HG02885 (cell line): ENCODE results near the gene MACF1.
"Not testable (repeated sequence)": the region's sequence is repeated elsewhere in the genome, so short reads cannot be mapped to it uniquely, and the experiment has no call there.

Source experiments
- ATAC-seq: cut with Tn5 transposase; IDR thresholded peaks from one replicate; pipeline ENCODE4 v1.9.1; 2021; ENCODE audit warnings: mild to moderate bottlenecking; ENCODE audit not compliant: unreplicated experiment, poor library complexity

The MACF1 gene

DNA sequence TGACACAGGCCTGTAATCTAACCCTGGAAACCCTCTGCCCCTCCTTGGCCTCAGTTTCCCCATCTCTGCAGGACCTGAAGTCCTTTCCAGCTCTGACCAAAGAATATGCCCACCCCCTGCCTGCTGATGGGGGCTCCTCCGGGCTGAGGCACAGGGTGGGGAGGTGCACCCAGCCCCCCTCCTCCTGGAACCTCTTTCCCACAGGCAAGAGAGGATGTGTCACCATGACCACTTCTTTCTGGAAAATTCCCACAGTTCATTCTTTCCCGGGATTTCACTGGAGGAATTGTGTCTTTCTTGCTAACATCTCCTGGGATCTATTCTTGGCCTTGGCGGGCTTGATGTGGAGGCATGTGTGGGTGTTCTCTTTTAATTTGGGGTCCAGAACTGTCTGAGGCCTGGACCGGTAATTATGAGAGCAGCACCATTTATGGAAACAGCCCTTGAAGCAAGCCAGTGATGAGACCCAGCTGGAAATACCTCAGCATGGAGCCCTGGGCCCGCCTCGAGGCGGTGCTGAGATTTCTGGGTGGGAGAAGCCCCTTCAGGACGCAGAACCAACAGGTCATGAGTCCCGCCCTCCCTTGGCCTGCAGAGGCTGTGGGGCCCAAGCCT is 293.7 kb downstream of the MACF1 start:
- ATAC-seq = not testable (repeated sequence)

DNA sequence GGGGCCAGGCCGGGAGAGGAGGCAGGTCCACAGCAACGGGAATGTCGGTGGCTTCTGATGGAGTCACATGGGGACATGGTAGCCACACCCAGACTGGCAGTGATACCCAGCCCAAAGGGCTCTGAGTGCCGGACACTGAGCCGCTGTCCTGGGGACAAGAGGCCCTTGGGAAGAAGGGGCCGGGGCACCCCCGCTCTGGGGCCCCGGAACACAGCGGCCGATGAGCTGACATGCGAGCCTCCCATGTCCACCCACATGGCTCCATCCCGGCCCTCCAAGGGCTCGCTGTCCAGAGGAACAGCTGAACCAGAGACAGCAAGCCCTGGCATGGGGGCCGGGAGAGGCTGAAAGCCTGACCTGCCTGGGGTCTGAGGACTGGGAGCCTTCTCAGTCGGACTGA is 294.3 kb downstream of the MACF1 start:
- not testable (repeated sequence) for ATAC-seq

DNA sequence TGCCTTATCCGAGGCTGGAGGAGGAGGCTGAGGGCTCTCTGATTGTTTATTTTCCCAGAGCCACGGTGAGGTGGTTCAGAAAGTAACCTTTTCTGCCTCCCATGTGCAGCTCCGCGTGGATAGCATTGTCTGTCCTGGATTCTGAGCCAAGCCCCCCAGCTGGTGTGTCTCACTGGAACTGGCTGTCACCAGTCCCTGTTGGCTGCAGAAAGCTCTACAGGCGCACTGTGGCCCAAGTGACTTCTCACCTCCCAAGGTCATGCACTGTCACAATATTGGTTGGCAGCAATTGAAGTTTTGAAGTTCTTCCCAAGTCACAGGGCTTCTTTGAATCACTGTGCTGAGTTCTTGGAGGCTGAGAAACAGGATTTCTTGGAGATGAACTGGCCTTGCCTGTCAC is 295.2 kb downstream of the MACF1 start:
- ATAC-seq = no peak

DNA sequence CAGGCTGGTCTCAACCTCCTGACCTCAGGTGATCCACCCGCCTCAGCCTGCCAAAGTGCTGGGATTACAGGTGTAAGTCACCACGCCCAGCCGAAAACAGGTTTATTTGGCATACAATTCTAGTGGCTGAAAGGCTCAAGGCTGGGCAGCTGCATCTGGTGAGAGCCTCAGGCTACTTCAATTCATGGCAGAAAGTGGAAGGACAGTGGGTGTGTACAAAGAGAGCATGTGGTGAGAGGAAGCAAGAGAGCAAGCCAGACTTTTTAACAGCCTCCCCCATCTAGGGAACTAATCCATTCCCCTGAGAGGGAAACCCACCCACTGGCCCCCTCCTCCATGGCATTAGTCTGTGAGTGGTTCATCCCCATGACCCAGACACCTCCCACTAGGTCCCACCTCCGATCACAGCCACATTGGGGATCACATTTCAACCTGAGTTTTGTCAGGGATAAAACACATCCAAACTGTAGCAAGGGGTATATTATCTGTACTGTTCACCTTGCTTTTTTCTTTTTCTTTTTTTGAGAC is 296.4 kb downstream of the MACF1 start:
- no peak for ATAC-seq

DNA sequence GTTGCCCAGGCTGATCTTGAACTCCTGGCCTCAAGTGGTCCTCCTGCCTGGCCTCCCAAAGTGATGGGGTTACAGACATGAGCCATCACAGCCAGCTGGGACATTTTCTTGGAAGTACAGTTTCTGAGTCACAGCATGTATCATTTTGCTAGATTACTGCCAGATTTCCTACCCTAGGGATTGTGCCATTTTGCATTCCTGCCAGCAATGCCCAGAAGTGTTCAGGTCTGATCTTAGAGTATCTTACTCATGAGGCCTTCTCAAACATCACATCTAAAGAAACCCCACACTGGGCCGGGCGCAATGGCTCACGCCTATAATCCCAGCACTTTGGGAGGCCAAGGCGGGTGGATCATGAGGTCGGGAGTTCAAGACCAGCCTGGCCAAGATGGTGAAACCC is 297.2 kb downstream of the MACF1 start:
- no peak for ATAC-seq

DNA sequence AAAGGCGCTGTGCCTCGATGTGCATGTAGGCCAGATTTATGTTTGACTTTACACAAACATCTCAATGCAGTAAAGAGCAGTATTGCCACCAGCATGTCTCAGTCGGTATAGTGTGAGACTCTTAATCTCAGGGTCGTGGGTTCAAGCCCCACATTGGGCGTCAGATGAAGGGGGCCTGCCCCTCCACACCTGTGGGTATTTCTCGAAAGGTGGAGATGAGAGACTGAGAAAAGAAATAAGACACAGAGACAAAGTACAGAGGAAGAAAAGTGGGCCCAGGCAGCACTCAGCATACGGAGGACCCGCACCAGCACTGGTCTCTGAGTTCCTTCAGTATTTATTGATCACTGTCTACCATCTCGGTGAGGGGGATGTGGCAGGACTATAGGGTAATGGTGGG is 299.9 kb downstream of the MACF1 start:
- not testable (repeated sequence) for ATAC-seq

DNA sequence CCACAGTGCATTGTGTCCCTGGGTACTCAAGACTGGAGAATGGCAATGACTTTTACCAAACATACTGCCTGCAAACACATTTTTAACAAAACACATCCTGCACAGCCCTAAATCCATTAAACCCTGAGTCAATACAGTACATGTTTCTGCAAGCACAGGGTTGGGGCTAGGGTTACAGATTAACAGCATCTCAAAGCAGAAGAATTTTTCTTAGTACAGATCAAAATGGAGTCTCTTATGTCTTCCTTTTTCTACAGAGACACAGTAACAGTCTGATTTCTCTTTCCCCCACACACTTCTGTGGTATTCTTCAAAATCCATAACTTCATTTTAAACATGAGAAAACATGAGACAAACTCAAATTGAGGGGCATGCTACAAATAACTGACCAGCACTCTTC is 300.8 kb downstream of the MACF1 start:
- no peak for ATAC-seq

DNA sequence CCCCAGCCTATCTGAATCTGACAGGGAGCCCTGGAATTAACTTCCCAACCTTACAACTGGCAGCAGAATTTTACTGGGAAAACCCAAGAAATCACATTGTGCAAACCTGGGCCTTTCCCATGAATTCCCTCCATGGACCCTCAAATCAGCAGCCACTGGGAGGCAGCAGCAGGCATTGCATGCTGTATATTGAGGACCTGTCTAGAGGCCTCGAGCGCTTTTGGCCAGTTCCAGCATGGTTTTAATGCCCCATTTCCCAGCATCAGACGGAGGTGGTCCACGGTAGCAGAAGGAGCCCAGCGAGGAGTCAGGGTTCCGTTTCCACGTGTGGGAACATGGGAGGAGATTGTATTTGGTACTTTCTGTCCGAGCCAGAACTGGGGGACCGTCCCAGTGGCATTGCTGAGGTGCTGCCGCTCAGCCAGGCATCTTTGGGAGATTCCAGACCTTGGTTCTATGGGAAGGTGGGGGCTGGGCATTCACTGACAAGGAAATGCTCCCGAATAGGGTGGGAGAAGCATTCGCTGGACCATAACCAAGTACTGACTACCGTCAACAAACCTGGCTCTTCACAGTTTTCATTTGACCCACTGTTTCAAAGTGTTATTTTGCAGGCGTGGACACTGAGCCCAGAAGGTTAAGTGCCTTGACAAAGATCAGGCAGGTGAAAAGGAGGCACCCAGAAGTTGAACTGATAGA is 302.9 kb downstream of the MACF1 start:
- ATAC-seq = no peak

DNA sequence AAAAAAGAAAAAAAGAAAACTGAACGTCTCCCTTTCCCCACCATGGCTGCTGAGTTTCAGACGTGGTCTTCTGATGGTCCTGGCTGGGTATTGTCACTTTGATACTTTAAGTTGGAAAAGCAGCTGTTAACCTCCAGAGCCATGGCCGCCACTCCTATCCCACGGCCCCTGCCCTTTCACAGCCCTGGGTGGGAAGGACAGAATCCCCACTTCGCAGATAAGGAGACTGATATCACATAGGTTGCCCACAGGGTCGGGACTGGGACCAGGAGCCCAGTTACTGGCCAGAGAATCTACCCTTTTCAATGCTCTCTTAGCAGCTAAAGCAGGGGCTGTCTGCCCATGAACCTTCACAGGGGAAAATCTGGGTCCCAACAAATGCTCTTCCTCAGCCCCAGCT is 303.8 kb downstream of the MACF1 start:
- no peak for ATAC-seq

DNA sequence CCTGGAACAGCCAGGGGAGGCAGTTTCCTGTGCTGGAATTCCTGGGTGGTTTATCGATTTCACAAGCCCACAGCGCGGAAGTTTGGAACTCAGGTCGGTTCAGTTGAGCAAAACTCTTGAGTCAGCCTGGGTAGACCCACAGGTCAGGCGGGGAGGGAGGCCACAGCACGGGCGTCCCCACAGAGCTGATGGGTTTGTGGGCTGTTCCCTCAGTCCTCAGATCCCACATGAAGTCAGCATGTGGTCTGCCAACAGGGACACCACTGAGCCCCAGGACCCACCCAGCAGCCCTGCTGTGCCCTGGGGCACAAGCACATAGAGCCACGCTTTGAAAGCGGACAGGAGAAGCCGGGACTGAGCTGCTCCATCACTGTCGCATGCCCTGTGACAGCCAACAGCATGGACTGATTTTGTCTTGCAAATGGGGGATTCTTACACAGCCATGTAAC is 304.4 kb downstream of the MACF1 start:
- peak; percentile 22 for ATAC-seq

DNA sequence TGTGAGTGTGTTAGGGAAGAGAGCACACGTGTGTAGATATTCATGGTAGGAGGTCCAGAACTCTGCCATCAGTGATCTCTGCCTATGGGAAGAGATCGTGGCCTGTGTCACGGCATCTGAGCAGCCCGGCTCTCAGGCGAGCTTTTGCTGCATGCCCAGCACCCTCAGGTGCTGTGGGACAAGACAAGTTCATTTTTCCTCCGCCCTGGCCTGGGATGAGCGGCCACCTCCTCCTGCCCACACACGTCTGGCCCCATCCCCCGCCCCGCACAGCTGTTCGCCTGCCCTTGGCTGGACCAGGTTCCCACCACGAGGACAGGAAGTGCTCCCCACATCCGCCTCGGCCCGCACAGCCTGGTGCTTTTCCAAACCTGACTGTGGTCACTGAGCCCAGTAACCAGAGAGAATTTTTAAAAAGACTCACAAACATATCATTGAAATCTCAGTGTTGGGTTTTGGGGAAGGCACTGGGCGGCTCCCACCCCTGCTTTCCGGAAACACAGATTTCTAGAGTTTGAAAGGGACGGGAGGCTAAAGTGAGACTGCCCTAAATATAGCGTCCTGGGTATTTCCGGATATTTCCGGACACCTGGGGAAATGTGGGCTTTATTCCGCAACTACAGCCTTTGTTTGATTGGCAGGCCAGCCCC is 305.0 kb downstream of the MACF1 start:
- ATAC-seq = peak; percentile 65

DNA sequence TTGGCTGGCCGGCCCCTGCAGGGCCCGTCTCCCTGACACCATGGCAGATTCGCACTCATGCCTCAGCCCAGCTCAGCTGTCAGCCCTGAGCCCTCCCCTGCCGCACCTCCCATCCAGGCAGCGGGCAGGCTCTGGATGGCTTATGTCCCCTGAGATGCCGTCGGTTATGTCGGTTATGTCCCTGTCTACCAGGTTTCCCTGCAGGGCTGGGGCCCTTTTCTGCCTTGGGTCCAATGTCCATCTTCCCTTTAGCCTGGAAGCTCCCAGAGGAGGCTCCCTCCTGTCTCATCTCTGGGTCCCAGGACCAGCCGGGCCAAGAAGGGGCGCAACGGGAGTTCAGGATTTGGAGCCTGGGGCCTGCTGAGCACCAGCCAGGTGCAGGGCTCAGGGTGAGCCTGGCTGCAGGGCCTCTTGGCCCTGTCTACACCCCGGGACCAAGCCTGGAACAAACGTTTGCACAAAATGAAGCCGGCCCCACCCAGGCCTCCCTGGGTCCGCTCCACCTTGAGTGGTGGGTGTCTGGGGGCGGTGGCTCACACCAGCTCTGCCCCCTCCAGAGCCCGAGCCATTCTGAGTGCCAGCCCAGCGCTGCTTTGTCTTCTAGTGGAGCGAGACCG is 306.2 kb downstream of the MACF1 start:
- not testable (repeated sequence) for ATAC-seq

DNA sequence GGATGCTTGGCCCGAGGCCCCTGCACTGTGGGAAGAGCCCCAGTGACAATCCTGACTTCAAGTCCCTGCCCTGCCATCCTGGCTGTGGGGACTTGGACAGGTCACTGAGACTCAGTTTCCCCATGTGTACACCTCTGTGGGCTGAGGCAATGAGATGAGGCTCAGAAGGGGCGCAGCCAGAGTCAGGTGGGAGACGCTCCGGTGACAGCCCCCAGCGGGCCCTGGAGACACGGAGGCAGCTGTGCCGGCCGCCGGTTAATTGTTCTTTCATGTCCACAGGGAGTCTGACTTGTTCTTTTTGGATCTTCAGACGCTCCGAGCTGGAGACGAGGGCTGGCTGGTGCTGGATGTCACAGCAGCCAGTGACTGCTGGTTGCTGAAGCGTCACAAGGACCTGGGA is 307.0 kb downstream of the MACF1 start:
- ATAC-seq = not testable (repeated sequence)

DNA sequence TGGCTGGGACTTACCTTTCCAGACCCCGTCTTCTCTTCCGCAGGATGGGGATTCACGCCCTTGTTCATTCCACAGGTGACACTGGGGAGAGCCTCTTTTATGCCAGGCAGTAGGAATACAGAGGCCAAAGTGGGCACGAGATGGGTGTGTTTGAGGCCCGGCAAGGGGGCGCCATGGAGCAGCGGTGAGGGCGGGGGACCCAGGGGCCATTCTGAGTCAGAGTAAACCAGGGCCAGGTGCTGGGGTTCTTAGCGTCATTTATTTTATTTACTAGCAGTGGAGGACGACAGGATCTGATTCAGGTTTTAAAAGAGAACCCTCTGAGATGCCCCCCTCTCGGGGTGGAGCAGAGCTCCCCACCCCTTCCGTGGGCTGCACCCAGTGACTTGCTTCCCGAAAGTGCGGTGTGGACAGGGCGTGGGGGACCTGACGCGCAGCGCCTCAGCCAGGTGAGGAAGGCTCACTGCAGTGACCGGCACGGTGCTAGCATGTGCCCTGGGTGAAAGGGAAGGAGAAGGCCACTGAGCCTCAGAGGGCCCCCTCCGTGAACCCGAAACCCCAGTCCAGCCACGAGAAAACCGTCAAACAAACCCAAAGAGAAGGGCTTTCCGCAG is 307.8 kb downstream of the MACF1 start:
- not testable (repeated sequence) for ATAC-seq

DNA sequence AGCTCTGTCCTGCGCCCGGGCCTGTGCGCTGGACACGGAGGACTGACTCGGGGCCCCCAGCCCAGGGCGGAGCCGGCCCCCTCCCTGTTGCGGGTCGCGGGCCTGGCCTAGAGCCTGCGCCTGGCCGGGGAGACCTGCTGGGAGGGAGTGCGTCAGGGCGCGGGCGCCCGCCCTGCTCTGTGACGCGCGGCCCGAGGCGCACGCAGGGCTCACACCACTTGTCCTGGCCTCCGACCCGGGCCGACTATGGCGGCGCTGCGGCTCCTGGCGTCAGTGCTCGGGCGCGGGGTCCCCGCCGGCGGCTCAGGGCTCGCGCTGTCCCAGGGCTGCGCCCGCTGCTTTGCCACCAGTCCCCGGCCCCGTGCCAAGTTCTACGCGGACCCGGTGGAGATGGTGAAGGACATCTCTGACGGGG is 310.2 kb downstream of the MACF1 start:
- ATAC-seq = peak; percentile 39

DNA sequence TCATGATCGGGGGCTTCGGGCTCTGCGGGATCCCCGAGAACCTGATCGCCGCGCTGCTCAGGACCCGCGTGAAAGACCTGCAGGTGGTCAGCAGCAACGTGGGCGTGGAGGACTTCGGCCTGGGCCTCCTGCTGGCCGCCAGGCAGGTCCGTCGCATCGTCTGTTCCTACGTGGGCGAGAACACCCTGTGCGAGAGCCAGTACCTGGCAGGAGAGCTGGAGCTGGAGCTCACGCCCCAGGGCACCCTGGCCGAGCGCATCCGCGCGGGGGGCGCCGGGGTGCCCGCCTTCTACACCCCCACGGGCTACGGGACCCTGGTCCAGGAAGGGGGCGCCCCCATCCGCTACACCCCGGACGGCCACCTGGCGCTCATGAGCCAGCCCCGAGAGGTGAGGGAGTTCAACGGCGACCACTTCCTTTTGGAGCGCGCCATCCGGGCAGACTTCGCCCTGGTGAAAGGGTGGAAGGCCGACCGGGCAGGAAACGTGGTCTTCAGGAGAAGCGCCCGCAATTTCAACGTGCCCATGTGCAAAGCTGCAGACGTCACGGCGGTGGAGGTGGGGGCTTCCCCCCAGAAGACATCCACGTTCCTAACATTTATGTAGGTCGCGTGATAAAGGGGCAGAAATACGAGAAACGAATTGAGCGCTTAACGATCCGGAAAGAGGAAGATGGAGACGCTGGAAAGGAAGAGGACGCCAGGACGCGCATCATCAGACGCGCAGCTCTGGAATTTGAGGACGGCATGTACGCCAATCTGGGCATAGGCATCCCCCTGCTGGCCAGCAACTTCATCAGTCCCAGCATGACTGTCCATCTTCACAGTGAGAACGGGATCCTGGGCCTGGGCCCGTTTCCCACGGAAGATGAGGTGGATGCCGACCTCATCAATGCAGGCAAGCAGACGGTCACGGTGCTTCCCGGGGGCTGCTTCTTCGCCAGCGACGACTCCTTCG is 310.9 kb downstream of the MACF1 start:
- ATAC-seq = not testable (repeated sequence)

DNA sequence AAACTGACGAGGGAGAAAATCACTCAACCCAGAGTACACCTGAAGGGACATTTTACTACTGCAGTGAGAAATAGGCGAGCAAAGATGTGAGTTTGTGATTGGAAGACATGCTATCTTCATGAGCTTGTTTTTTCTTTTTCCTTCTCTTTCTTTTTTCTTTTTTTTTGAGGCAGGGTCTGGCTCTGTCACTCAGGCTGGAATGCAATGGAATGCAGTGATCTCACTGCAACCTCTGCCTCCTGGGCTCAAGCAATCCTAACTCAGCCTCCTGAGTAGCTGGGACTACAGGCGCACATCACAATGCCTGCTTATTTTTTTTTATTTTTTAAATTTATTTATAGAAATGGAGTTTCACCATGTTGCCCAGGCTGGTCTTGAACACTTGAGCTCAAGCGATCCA is 312.3 kb downstream of the MACF1 start:
- ATAC-seq = not testable (repeated sequence)

DNA sequence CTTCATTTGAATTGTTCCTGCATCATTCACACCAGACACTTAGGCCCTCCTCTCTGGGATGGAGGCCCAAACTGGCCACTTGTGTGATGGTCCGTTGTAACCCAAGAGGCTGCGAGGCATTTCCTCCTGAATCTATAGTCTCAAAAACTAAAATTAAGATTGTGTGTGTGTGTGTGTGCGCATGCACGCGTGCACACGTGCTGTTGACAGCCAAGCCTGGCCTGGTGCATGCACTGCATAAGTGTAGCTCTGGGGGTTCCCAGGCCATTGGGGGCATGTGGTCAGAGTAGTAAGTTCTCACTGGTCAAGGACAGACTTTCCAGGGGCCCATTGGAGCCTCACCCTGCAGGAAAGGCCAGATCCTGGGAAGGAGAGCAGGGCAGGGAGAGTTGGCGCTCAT is 313.4 kb downstream of the MACF1 start:
- ATAC-seq = not testable (repeated sequence)

DNA sequence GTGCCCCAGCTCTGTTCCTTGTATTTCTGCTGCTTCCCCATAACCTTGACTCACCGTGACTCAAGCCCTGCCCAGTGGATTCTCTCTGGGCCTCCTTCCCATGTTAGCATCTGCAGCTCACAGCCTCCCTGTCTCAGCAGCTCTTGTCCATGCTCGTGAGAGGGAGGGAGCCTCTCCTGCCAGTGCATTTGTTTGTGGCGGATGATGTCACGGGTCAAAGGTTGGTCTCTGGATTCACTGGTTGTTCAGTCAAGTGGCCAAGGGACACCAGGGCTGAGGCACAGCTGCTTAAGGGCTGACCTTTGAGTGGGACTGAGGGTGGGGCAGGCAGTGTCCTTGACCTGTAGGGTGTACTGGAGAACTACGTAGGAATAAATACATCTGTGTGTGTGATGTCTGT is 314.9 kb downstream of the MACF1 start:
- not testable (repeated sequence) for ATAC-seq
